ENCODE measurements around the gene METTL22.

Gene METTL22

GRCh38 chr16:8686879-8687278 lies 65.4 kb downstream of the METTL22 start:
- no peak for FAIRE-seq

GRCh38 chr16:8689686-8690085 lies 68.2 kb downstream of the METTL22 start:
- FAIRE-seq, result no peak
- no peak for DNase-seq (ENCODE audit: low spot score)

More at GRCh38 chr16:8686879-8687278, 65.4 kb downstream of the METTL22 start:
- no peak for DNase-seq (ENCODE audit: low spot score)

- FAIRE-seq (no peak), DNase-seq (ENCODE audit: low spot score) (no peak)
Measured at GRCh38 chr16:8691728-8692127, 70.2 kb downstream of the METTL22 start.

GRCh38 chr16:8694795-8695728 lies 73.6 kb downstream of the METTL22 start:
- DNase-seq (ENCODE audit: low spot score), result no peak
- FAIRE-seq, result no peak

- no peak for FAIRE-seq
- no peak for DNase-seq (ENCODE audit: low spot score)
Measured at GRCh38 chr16:8696880-8697279, 75.4 kb downstream of the METTL22 start.

GRCh38 chr16:8697965-8698364 lies 76.5 kb downstream of the METTL22 start:
- FAIRE-seq (no peak), DNase-seq (ENCODE audit: low spot score) (no peak)
